Measurements from ENCODE around the gene CSNK1G2.

Gene CSNK1G2

GRCh38 chr19:1924320-1924961, 16.5 kb upstream of the CSNK1G2 start:
- Histone ChIP-seq H3K9me3 (no peaks in the 10 kb centered on the region), H3K27ac (no peak overlapping the region), H3K4me1 (ENCODE audit: control insufficient read depth in 1 of 2, insufficient read depth in 1 of 2, low read depth in 1 of 2, low read length in 1 of 2) (peaks cover 7% of the 10 kb centered on the region in 2 experiments), H3K4me3 (ENCODE audit: low read depth in 1 of 2, low read length in 1 of 2) (no peak overlapping the region), H3K27me3 (no peaks in the 10 kb centered on the region), H3K36me3 (peaks cover 23% of the 10 kb centered on the region)
- TF ChIP-seq CTCF (IDR thresholded peaks at IDR 0.05), result no peak

GRCh38 chr19:1925544-1925943, 15.4 kb upstream of the CSNK1G2 start:
- H3K27ac ChIP-seq, result no peak overlapping the region
- peaks cover 8% of the 10 kb centered on the region for H3K27me3 ChIP-seq
- peaks cover 23% of the 10 kb centered on the region for H3K36me3 ChIP-seq
- peaks cover 13 to 15% of the 10 kb centered on the region in 2 experiments for H3K4me1 ChIP-seq (ENCODE audit: control insufficient read depth in 1 of 2, insufficient read depth in 1 of 2, low read depth in 1 of 2, low read length in 1 of 2)
- H3K9me3 ChIP-seq, result no peaks in the 10 kb centered on the region
- no peak for TF ChIP-seq CTCF (IDR thresholded peaks at IDR 0.05)
- no peak overlapping the region for H3K4me3 ChIP-seq (ENCODE audit: low read depth in 1 of 2, low read length in 1 of 2)

GRCh38 chr19:1929021-1929742, 11.8 kb upstream of the CSNK1G2 start:
- Histone ChIP-seq H3K4me3 (ENCODE audit: low read depth in 1 of 2, low read length in 1 of 2) (peak overlapping the region; percentile 52 to 53), H3K4me1 (ENCODE audit: control insufficient read depth in 1 of 2, insufficient read depth in 1 of 2, low read depth in 1 of 2, low read length in 1 of 2) (peaks cover 13 to 15% of the 10 kb centered on the region in 2 experiments)

GRCh38 chr19:1931445-1931844, 9.5 kb upstream of the CSNK1G2 start:
- Histone ChIP-seq H3K9me3 (no peaks in the 10 kb centered on the region), H3K4me1 (ENCODE audit: control insufficient read depth in 1 of 2, insufficient read depth in 1 of 2, low read depth in 1 of 2, low read length in 1 of 2) (peaks cover 13 to 22% of the 10 kb centered on the region in 2 experiments), H3K27me3 (peaks cover 26% of the 10 kb centered on the region), H3K27ac (no peak overlapping the region), H3K36me3 (no peaks in the 10 kb centered on the region), H3K4me3 (ENCODE audit: low read depth in 1 of 2, low read length in 1 of 2) (no peak overlapping the region)
- TF ChIP-seq CTCF (IDR thresholded peaks at IDR 0.05), result no peak

More at GRCh38 chr19:1929021-1929742, 11.8 kb upstream of the CSNK1G2 start:
- peaks cover 7% of the 10 kb centered on the region for H3K36me3 ChIP-seq
- peak overlapping the region; percentile 46 for H3K27ac ChIP-seq
- peaks cover 26% of the 10 kb centered on the region for H3K27me3 ChIP-seq
- peak; percentile 93 for TF ChIP-seq CTCF (IDR thresholded peaks at IDR 0.05)
- H3K9me3 ChIP-seq, result no peaks in the 10 kb centered on the region

GRCh38 chr19:1932395-1932794, 8.6 kb upstream of the CSNK1G2 start:
- TF ChIP-seq CTCF (IDR thresholded peaks at IDR 0.05), result no peak
- H3K4me1 ChIP-seq (ENCODE audit: control insufficient read depth in 1 of 2, insufficient read depth in 1 of 2, low read depth in 1 of 2, low read length in 1 of 2), result peaks cover 13 to 22% of the 10 kb centered on the region in 2 experiments
- H3K4me3 ChIP-seq (ENCODE audit: low read depth in 1 of 2, low read length in 1 of 2), result no peak overlapping the region
- H3K36me3 ChIP-seq, result no peaks in the 10 kb centered on the region
- no peaks in the 10 kb centered on the region for H3K9me3 ChIP-seq
- H3K27me3 ChIP-seq, result peaks cover 26% of the 10 kb centered on the region
- no peak overlapping the region for H3K27ac ChIP-seq

All from neutrophil (primary cell).